OCI-LY1 (cell line): ENCODE results near the gene PDS5B.

ENCODE experiments used
- CTCF ChIP-seq: fragments of 200-600 bp; sonication (generic), shearing (Covaris generic); IDR thresholded peaks from 2 replicates; pipeline ENCODE4 v1.5.1; 2017; ENCODE audit warnings: mild to moderate bottlenecking, antibody characterized with exemption, low read length, moderate library complexity, mixed read lengths
- EZH2 ChIP-seq: fragments of 200-600 bp; sonication (generic), shearing (Covaris generic); IDR thresholded peaks from 2 replicates; pipeline ENCODE4 v1.8.0; 2017; ENCODE audit warnings: borderline replicate concordance, mixed run types, mild to moderate bottlenecking, antibody characterized with exemption, low read length, moderate library complexity, mixed read lengths

GRCh38 chr13:32811297-32811800 is 225.1 kb downstream of the PDS5B start:
- TF ChIP-seq CTCF = no peak
- TF ChIP-seq EZH2 = no peak
